CD4-positive, alpha-beta T cell treated with Interferon gamma for 1 hour (primary cell): ENCODE results near the gene BOD1L1.

ENCODE experiments used
- DNase-seq: peaks from one replicate; pipeline ENCODE4 v3.0.0-alpha.2; 2020

BOD1L1 gene

GRCh38 chr4:13538427-13538973, 89.0 kb downstream of the BOD1L1 start:
- no peak for DNase-seq

- DNase-seq: no peak
Measured at GRCh38 chr4:13537832-13538177, 89.7 kb downstream of the BOD1L1 start.

- DNase-seq: no peak
Measured at GRCh38 chr4:13537011-13537831, 90.3 kb downstream of the BOD1L1 start.

GRCh38 chr4:13536607-13537006, 90.9 kb downstream of the BOD1L1 start:
- DNase-seq: no peak

GRCh38 chr4:13535708-13536361, 91.7 kb downstream of the BOD1L1 start:
- DNase-seq: no peak

- DNase-seq: no peak
Measured at GRCh38 chr4:13535118-13535517, 92.4 kb downstream of the BOD1L1 start.

- DNase-seq: no peak
Measured at GRCh38 chr4:13534344-13535063, 93.0 kb downstream of the BOD1L1 start.

GRCh38 chr4:13533670-13534343, 93.7 kb downstream of the BOD1L1 start:
- DNase-seq: no peak

- DNase-seq: no peak
Measured at GRCh38 chr4:13531625-13531998, 95.9 kb downstream of the BOD1L1 start.

- no peak for DNase-seq
Measured at GRCh38 chr4:13530823-13531624, 96.5 kb downstream of the BOD1L1 start.

GRCh38 chr4:13529128-13529919, 98.2 kb downstream of the BOD1L1 start:
- DNase-seq: no peak

GRCh38 chr4:13528821-13529127, 98.8 kb downstream of the BOD1L1 start:
- no peak for DNase-seq

GRCh38 chr4:13527981-13528820, 99.3 kb downstream of the BOD1L1 start:
- no peak for DNase-seq

GRCh38 chr4:13527192-13527980, 100.1 kb downstream of the BOD1L1 start:
- no peak for DNase-seq

- no peak for DNase-seq
Measured at GRCh38 chr4:13526658-13527057, 100.9 kb downstream of the BOD1L1 start.

GRCh38 chr4:13525606-13526281, 101.8 kb downstream of the BOD1L1 start:
- DNase-seq: no peak

GRCh38 chr4:13524504-13525243, 102.9 kb downstream of the BOD1L1 start:
- DNase-seq: no peak
